Measurements from ENCODE around the gene EIF4B. TPM values are rescaled to one million over a fixed set of nuclear protein-coding genes. Genes with fewer than 3 reads are reported as not detected.

The EIF4B gene, protein sequence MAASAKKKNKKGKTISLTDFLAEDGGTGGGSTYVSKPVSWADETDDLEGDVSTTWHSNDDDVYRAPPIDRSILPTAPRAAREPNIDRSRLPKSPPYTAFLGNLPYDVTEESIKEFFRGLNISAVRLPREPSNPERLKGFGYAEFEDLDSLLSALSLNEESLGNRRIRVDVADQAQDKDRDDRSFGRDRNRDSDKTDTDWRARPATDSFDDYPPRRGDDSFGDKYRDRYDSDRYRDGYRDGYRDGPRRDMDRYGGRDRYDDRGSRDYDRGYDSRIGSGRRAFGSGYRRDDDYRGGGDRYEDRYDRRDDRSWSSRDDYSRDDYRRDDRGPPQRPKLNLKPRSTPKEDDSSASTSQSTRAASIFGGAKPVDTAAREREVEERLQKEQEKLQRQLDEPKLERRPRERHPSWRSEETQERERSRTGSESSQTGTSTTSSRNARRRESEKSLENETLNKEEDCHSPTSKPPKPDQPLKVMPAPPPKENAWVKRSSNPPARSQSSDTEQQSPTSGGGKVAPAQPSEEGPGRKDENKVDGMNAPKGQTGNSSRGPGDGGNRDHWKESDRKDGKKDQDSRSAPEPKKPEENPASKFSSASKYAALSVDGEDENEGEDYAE
- total RNA-seq (2016; rRNA removed; fragmentation: Illumina TruSeq; extraction: Trizol), result 548 and 779 TPM in 2 replicates
- total RNA-seq (2016; cell fraction: cytosol; rRNA removed; fragmentation: Illumina TruSeq; extraction: Trizol; ENCODE audit: low read depth), result 127 and 150 TPM in 2 replicates
- total RNA-seq (2016; cell fraction: insoluble cytoplasmic fraction; rRNA removed; fragmentation: Illumina TruSeq; extraction: Trizol), result 568 and 746 TPM in 2 replicates
- total RNA-seq (2016; cell fraction: membrane; rRNA removed; fragmentation: Illumina TruSeq; extraction: Trizol), result 454 and 551 TPM in 2 replicates
- 263 and 291 TPM in 2 replicates for total RNA-seq (2016; cell fraction: nucleus; rRNA removed; fragmentation: Illumina TruSeq; extraction: Trizol)
- polyA plus RNA-seq (2011; rRNA removed), result 327 and 416 TPM in 2 replicates
- polyA plus RNA-seq (2011; cell fraction: cytosol; rRNA removed), result 501 and 516 TPM in 2 replicates
- polyA plus RNA-seq (2011; cell fraction: nucleus; rRNA removed), result 203 and 222 TPM in 2 replicates
- 450 and 479 TPM in 2 replicates for polyA plus RNA-seq (2012)
- 74.7 and 91.4 TPM in 2 replicates for polyA plus RNA-seq (2016; cell fraction: cytosol; fragmentation: Illumina TruSeq; extraction: Trizol; ENCODE audit: low read depth)
- 445 and 458 TPM in 2 replicates for polyA plus RNA-seq (2016; cell fraction: insoluble cytoplasmic fraction; fragmentation: Illumina TruSeq; extraction: Trizol; ENCODE audit: low read depth)
- 254 and 316 TPM in 2 replicates for polyA plus RNA-seq (2016; cell fraction: membrane; fragmentation: Illumina TruSeq; extraction: Trizol; ENCODE audit: low read depth)
- 258 and 266 TPM in 2 replicates for polyA plus RNA-seq (2016; cell fraction: nucleus; fragmentation: Illumina TruSeq; extraction: Trizol; ENCODE audit: insufficient read depth, low read depth)
- 738 and 1,247 TPM in 2 replicates for polyA minus RNA-seq (2011; rRNA and poly(A)+ RNA removed; ENCODE audit: low replicate concordance)
- 496 and 595 TPM in 2 replicates for polyA minus RNA-seq (2011; cell fraction: cytosol; rRNA and poly(A)+ RNA removed)
- 250 and 365 TPM in 2 replicates for polyA minus RNA-seq (2011; cell fraction: nucleus; rRNA and poly(A)+ RNA removed)
- Bru-seq, nascent RNA, result percentile 98 among the genes with signal in this experiment
- BruChase-seq, experiment 1, labeled RNA remaining after a 6-hour chase, result percentile 99 among the genes with signal in this experiment
- BruChase-seq, experiment 2, labeled RNA remaining after a 2-hour chase, result percentile 99 among the genes with signal in this experiment
- long read RNA-seq, experiment 1, full-length matches to known transcripts, result 131 of 310 reads
- long read RNA-seq, experiment 1, partial matches to known transcripts, result 157 of 310 reads
- long read RNA-seq, experiment 1, other reads (novel, unspliced or antisense), result 22 of 310 reads
- long read RNA-seq, experiment 2, full-length matches to known transcripts, result 125 of 918 reads
- long read RNA-seq, experiment 2, partial matches to known transcripts, result 330 of 918 reads
- long read RNA-seq, experiment 2, other reads (novel, unspliced or antisense), result 463 of 918 reads

DNA sequence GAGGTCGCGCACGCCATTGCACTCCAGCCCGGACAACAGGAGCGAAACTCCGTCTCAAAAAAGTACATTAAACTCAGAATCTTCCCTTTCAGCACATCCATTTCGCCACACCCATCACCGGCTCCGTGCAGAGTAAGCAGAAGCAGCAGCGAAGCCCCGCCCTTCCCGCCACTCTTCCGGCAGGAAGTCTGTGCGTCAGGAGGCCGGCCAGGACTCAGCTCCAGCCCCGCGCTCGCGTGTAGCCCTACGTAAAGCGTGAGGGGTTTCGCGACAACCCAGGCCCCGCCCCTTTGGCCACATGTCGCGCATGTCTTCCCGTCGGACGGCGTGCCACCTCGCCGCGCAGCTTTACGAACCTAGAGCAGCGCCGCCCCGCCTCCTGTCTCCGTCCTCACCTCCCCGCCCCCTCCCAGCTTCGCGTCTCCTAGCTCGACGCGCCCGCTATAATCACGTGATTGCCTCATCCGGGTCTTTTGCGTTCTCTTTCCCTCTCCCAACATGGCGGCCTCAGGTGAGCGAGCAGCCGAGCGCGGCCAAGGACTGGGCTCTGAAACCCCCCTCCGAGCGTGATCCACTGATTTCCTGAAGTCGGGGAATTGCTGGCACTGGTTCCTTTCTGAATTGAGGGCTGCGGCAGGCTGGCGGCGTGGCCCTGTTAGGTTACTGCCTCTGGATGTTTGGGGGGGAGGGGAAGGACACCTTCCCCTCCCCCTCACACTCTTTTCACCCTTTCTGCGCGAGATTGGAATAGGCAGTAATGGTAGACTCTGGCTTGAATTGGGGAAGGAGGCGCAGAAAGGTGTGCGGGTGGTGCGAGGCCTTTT lies at the start of gene EIF4B:
Gene EIF4B, plus strand, starts transcription at position 471 of the 824 bp plus-strand sequence. Its CDS starts 28 bp downstream, at position 499.
- in situ Hi-C loops (cut with HindIII; ENCODE audit: extremely low pct_ligation_motif_present, low pct_unique_long_range_greater_than_20kb) (no loop called here), intact Hi-C loops (cut with micrococcal nuclease; ENCODE audit: unreplicated experiment) (no loop called here)
- ATAC-seq, result peak; percentile 96
- WGBS (ENCODE audit: low lambda C conversion rate), result 1% methylated on average over 34 of the region's 64 CpGs
- Histone ChIP-seq H3K4me3 (replicated peaks in 1 of 3; ENCODE audit: insufficient read depth in 1 of 3, low read depth in 2 of 3, low read length in 3 of 3) (peak within 1 kb of the TSS; percentile 89 to 93 (median 92)), H3K27me3 (ENCODE audit: control insufficient read depth in 1 of 2, insufficient read depth in 2 of 2, low read length in 2 of 2) (no peaks in the 10 kb centered on the region; a peak in 1 of 5 replicates), H3K4me1 (ENCODE audit: insufficient read depth, low read length) (peaks cover 47% of the 10 kb centered on the region), H3K4me2 (ENCODE audit: low read depth, low read length) (peak within 1 kb of the TSS; percentile 81), H4K20me1 (ENCODE audit: insufficient read depth, low read length) (peaks cover 43% of the 10 kb centered on the region), H3K27ac (ENCODE audit: extremely low read length, insufficient read depth, low read length) (peak within 1 kb of the TSS; percentile 99), H3K79me2 (ENCODE audit: insufficient read depth, low read length) (peaks cover 49% of the 10 kb centered on the region), H2AFZ (ENCODE audit: low read length) (no peak within 1 kb of the TSS), H3K9me3 (ENCODE audit: low read length) (no peaks in the 10 kb centered on the region), H3K36me3 (replicated peaks in 1 of 2; ENCODE audit: control insufficient read depth in 1 of 2, insufficient read depth in 2 of 2, low read length in 2 of 2) (peaks cover 0 to 22% of the 10 kb centered on the region in 2 experiments; a peak in 4 of 5 replicates), H3K9ac (ENCODE audit: insufficient read depth, low read depth, low read length) (peak within 1 kb of the TSS; percentile 99)
- ChIA-PET CTCF (ENCODE audit: low intra/inter-chr PET ratio, low total read pairs) (interaction anchor here (1.7 kb wide), 1 partner anchor 25 kb away, joined by 5 read pairs; no protein-coding TSS in a partner anchor), POLR2A (interaction anchor here (0.7 to 4.0 kb wide), 32 partner anchors 11 to 315 kb away, joined by 3 to 159 read pairs (median 6); partner anchors contain the start of genes AAAS, CSAD, KRT18 and KRT8)
- peak; percentile 82 for FAIRE-seq
- no TSS peak for BruUV-seq (replicated peaks)
- peak; percentile 97 for DNase-seq (ENCODE audit: low spot score)
- TF ChIP-seq ZNF761 (CRISPR knock-in tag; conservative IDR thresholded peaks at IDR 0.05) (no peak), LRRFIP1 (CRISPR knock-in tag; conservative IDR thresholded peaks at IDR 0.05) (no peak), RBM22 (optimal IDR thresholded peaks at IDR 0.05; ENCODE audit: low read length) (no peak)
- TF ChIP-seq, protein P1, sequence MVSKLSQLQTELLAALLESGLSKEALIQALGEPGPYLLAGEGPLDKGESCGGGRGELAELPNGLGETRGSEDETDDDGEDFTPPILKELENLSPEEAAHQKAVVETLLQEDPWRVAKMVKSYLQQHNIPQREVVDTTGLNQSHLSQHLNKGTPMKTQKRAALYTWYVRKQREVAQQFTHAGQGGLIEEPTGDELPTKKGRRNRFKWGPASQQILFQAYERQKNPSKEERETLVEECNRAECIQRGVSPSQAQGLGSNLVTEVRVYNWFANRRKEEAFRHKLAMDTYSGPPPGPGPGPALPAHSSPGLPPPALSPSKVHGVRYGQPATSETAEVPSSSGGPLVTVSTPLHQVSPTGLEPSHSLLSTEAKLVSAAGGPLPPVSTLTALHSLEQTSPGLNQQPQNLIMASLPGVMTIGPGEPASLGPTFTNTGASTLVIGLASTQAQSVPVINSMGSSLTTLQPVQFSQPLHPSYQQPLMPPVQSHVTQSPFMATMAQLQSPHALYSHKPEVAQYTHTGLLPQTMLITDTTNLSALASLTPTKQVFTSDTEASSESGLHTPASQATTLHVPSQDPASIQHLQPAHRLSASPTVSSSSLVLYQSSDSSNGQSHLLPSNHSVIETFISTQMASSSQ (IDR thresholded peaks at IDR 0.05; ENCODE audit: low read depth), result no peak
- TF ChIP-seq, protein P1 (CRISPR knock-in tag; IDR thresholded peaks at IDR 0.05; ENCODE audit: borderline replicate concordance), result peak; percentile 38; the same call in 1 of the 2 replicates
